Islet of Langerhans (tissue), 1 donor: ENCODE results near the gene JUP.
"Not testable (repeated sequence)": the region's sequence is repeated elsewhere in the genome, so short reads cannot be mapped to it uniquely, and the experiment has no call there.

ENCODE experiments used
- FAIRE-seq: peaks from one replicate; lab custom pipeline; 2011; peaks lifted over from hg19 to GRCh38; lab: Jason Lieb, UNC

JUP gene

DNA sequence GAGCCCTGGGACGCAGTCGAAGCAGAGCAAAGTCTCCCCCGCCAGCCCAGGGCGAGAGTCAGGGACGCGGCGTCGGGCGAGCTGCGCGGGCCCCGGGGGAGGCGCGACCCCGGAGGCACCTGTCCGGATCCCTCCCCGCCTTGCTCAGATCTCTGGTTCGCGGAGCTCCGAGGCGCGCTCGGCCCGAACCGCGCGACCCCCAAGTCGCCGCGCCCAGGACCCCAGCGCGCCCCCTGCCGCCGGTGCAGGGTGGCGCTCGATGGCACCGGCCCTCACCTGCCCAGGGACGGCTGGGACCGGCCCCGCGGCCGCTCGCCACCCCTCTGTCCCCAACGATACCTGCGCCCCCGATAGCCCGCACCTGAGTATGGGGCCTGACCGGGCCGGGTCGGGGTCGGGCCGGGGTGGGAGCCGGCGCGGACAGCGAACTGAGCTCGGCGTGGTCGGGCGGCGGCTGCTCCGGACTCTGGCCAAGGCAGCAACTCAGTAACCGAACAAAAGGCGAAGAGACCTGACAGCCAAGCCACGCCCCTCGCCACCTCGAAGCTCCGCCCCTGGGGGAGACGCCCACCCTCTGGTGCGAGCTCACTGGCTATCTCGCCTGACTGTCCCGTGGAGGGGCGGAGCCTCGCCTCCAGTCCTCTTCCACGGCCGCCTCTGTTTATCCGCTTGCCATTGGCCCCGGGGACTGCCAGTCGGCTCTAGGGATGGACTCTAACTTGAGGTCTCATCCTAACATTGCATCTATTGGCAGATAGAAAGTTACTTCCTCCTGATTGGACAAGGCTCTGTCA is at the start of gene JUP:
Gene JUP (minus strand): TSS at position 485 of the 794 bp plus-strand sequence. CDS start 14,857 bp downstream, outside the sequence.
- FAIRE-seq, result peak; percentile 98

DNA sequence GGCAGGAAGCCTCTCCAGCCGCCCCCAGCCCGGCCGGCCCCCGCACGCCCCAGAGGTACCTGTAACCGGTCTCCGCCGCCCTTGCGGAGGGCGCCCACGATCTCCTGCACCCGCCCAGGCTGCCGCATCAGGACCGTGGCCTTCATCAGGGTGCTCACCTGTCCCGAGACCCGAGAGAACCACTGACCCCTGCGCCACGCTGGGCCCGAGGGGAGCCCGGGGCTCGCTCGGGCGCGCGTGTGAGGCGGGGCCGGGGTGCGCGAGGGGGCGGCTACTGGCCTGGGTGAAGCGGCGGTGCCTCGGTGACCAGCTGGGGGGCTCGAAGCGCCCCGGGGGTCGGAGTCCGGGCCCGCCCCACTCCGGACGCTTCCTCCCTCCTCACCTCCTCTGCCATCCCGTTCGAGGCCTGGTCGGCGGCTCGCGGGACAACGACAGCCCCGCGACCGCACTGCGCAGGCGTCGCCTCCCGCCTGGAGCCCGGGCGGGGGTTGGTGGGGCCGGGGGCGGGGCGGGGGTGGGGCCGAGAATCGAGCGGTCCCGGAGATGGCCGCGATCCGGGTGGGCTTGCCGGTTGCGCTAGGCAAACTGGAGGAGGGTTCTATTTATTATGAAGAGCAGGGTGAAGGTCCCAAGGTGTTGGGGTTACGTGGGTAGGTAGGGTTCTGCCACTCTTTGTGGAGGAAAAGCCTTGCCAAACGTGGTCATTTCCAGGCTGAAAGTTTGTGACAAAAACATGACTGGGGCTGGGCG is 49.5 kb upstream of the JUP start, which contains the start of gene NT5C3B:
Gene NT5C3B (minus strand): TSS at position 433 of the 750 bp plus-strand sequence. CDS start 39 bp downstream, at position 394.
- FAIRE-seq, result no peak

DNA sequence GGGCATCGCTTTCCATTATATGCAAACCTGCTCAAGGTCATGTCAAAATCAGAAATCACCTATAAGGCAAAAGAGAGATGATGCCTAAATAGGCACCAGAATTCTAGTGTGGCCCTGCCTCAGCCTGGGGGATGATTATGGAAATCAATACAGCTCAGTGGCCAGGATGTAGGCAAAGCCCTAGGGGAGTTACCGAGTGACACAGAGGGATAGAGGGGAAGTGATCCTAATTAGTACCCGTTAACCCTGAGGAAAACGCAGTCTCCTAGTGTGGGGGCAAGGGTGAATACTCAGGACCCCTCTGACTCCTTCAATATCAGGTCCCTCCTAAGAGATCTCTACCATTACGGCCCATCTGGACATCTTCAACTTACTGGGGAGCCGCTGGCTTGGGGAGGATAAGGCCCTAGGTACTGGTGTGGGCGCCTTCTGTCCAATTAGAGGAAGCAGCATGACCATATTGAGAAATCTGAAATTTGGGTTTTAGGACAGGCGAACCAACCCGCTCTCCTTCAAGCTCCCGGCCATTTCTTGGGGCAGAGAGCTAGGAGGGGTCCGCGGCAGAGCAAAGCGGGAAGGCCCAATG is 48.8 kb upstream of the JUP start:
- FAIRE-seq, result no peak

DNA sequence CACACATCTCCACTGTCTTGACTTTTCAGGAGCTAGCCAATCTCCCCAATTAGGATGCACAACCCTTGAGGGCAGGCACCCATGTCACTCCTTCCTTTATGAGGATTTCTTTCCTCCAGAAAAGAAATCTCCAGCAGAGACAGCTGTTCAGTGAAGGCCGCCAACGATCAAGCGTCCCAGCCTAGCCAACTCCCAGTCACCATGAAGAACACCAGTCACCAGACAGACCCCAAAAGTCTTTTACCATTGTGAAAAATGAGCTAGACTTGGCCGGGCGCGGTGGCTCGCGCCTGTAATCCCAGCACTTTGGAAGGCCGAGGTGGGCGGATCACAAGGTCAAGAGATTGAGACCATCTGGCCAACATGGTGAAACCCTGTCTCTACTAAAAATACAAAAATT is 43.5 kb upstream of the JUP start:
- FAIRE-seq, result not testable (repeated sequence)

DNA sequence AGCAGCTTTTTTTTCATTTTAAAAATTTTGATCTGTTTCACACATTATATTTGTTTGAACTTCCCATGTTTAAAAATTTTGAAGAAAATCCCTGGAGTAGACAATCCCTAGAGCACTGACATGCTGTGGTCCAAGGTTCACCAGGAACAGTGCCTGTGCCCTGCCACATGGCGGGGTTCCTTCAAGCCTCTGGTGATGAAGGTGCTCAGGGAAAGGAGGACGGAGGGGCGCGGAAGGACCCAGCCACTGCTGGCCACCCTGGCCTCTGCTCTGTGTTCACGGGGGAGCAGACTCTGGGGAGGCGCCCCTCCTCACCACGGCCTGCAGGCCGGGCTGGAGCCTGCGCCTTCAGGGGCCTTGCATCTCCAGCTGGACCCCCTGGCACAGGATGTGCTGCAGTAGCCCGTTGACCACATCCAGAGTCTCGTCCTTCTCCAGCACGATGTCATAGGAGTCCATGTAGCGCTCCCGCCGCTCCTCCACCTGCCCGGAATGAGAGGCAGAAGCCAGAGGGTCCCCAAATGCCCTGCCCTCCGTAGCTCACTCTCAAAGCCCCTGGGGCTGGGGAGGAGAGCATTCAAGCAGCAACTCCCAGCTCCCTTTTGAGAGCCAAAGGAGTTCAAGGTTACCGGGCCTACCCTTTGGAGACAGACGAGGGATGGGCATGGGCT is 38.8 kb upstream of the JUP start:
- FAIRE-seq, result no peak

DNA sequence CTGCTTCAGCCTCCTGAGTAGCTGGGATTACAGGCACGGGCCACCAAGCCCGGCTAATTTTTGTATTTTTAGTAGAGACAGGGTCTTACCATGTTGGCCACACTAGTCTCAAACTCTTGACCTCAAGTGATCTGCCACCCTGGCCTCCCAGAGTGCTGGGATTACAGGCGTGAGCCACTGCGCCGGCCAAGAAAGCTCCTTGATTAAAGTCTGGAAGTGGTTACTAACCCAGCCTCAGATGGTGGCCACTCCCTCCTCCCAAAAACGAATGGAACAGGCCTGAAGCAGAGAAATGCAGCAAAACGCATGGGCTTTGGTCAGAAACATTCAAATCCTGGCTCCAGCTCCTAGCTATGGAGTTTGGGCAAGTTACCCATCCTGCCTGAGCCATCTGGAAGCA is 37.6 kb upstream of the JUP start:
- no peak for FAIRE-seq

DNA sequence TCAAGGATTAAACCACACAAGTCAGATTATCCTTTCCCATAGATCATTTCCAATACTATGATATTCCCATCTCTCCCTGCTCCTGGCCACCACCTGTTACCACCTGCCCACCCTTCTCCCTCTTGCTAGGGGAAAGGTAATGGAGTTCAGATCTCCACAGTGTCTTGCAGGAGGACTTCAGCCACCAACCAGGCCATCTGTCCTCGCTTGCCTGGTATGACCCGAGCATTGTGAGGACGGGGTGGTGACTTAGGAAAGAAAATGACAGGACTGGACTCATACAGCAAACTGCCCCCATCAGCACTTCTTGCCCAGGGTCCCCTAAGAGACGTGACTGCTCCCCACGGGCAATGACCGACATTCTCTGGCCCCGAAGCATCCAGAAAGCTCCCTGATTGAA is 37.1 kb upstream of the JUP start:
- FAIRE-seq, result no peak

DNA sequence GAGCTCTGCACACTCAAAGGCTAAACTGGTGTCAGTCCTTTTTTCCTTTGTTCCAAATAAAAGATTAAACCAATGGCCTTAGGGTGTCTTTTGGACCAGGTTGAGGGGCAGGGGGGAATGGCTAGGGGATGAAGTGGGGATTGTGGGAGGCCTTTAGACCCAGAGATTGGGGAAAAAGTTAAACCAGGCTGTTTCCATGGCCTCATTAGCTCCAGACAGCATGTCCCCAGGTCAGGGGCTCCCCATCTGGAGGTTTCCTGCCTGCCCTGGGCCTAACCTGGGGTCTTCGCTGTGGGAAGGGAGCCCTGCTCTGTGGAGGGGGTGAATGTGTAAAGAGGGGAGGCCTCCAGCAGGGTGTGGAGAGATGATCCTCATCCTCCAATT is 36.6 kb upstream of the JUP start:
- no peak for FAIRE-seq

DNA sequence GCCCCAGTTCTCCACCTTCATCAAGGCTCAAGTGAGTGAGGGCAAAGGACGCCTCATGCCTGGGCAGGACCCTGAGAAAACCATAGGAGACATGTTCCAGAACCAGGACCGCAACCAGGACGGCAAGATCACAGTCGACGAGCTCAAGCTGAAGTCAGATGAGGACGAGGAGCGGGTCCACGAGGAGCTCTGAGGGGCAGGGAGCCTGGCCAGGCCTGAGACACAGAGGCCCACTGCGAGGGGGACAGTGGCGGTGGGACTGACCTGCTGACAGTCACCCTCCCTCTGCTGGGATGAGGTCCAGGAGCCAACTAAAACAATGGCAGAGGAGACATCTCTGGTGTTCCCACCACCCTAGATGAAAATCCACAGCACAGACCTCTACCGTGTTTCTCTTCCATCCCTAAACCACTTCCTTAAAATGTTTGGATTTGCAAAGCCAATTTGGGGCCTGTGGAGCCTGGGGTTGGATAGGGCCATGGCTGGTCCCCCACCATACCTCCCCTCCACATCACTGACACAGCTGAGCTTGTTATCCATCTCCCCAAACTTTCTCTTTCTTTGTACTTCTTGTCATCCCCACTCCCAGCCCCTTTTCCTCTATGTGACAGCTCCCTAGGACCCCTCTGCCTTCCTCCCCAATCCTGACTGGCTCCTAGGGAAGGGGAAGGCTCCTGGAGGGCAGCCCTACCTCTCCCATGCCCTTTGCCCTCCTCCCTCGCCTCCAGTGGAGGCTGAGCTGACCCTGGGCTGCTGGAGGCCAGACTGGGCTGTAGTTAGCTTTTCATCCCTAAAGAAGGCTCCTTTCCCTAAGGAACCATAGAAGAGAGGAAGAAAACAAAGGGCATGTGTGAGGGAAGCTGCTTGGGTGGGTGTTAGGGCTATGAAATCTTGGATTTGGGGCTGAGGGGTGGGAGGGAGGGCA is 36.0 kb upstream of the JUP start:
- FAIRE-seq, result no peak

DNA sequence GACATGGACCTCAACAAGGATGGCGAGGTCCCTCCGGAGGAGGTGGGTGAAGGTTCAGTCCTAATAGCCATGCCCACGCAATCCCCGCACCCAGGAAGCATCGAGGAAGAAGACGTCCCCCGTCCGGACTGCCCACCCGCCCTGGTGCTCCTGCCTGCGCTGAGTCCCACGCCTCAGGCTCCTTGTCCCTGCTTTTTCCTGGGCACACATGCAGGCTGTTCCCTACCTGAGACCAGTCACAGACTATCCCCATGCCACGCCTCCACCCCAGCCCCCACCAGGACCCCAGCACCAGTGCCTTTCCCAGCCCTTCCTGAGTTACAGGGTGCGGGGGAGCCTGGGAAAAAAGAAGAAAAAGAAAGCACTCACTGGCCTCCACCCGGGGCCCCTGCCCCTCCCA is 35.3 kb upstream of the JUP start:
- no peak for FAIRE-seq

DNA sequence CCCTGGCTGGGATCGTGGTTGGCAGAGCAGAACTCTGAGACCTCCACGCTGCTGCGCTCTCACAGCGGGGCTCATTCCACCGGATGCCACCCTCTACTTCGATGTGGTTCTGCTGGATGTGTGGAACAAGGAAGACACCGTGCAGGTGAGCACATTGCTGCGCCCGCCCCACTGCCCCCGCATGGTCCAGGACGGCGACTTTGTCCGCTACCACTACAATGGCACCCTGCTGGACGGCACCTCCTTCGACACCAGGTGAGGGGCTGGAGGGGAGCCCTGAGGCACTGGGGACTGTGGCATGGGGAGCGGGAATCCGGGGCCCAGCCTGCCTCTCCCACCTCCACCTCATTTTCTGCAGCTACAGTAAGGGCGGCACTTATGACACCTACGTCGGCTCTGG is 31.5 kb upstream of the JUP start:
- FAIRE-seq, result no peak

DNA sequence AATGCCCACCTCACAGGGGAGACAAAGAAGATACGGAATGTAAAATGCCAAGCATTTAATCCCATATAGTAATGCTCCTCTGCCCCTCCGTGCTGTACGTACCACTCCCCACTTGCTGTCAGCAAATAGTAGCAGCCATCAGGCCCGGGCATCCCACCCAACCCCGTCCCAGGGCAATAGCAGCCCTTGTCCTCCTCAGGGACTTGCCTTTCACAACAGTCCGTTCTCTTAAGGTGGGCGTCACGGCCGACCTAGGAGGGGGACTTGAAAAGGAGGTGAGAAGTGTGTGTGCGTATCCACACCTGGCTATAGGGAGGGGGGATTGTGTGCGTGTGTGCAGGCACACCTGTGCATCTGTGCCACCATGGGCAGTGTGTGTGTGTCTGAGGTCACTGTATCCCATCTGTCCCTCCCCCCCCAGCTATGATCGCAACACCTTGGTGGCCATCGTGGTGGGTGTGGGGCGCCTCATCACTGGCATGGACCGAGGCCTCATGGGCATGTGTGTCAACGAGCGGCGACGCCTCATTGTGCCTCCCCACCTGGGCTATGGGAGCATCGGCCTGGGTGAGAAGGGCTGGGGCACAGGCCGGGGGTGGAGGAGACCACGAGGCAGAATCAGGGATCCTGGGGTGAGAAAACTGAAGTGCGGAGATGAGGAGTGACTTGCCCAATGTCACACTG is 30.3 kb upstream of the JUP start:
- FAIRE-seq, result no peak

DNA sequence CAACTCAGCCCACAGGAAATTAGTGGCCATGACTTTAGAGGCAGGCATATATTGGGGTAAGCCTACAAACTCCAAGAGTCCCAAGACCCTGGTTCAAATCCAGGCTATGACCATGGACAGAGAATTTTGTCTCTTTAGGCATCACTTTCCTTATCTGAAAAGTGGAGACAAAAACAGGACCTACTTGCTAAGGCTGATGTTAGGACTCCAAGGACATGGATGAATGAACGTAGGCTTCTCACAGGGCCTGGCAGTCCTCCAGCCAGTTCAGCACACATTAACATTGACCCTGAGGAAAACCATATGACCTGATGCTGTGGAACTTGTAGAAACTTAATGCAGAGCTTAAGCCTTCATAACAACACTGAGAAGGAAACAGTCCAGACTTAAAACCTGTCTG is 27.7 kb upstream of the JUP start:
- no peak for FAIRE-seq

DNA sequence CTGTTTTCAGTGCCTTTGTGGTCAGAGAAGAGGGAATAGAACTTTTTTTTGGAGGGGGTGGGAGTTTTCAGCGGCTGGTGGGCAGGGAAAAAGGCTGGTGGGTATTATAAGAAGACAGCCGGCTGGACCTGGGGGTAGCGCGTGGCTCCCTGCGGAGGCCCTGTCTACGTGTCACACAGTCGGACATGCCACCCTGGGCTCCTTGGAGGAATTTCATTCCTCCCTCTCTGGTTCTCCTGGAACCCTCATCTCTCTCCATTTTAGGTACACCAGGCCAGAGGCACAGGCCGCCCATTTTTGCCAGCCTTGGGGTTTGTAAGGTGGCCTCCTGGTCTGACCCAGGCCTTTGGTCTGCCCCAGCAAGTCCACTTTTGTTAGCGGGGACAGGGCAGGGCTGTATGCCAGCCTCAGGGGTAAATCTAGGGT is 27.2 kb upstream of the JUP start:
- FAIRE-seq, result no peak

DNA sequence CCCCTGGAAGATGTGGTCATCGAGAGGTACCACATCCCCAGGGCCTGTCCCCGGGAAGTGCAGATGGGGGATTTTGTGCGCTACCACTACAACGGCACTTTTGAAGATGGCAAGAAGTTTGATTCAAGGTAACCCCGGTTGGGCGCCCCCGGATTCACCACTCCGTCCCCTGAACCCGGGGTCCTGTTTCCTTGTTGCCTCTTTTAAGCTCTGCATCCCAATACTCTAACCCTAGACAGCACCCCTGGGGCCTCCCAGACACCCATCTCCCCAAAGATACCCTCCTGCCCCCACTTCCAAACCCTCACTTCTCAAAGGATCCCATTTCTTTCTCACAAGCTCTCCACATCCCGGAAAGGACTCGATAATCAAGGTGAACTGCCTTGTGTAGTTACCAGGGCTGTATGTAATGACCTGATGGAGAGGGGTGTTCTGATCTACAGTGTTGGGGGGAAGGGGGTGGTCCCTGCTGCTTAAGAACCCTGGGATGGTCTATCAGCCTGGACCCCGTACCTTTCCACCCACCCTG is 26.7 kb upstream of the JUP start:
- no peak for FAIRE-seq

DNA sequence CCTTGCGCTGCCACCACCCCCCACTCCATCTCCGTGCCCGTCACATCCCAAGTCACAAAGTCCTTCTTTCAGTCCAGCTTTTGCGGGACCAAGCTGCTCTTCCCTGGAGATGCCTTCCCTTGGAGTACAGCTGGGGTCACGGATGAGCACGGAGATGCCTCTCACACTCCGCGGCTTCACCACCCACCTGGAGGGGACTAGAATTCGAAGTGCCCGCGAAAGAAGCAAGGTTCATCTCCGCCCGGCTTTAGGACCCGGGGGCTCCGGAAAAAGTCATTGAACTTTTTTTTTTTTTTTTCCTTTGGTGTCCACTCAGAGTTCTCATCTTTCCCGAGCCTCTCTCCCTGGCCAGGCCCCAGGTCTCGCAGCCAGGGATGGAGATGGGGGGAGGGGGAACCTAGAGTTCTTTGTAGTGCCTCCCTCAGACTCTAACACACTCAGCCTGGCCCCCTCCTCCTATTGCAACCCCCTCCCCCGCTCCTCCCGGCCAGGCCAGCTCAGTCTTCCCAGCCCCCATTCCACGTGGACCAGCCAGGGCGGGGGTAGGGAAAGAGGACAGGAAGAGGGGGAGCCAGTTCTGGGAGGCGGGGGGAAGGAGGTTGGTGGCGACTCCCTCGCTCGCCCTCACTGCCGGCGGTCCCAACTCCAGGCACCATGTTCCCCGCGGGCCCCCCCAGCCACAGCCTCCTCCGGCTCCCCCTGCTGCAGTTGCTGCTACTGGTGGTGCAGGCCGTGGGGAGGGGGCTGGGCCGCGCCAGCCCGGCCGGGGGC is 26.1 kb upstream of the JUP start, which contains the start of gene FKBP10:
Gene FKBP10 (plus strand): TSS at position 624 of the 771 bp plus-strand sequence. CDS start 31 bp downstream, at position 655.
- no peak for FAIRE-seq

DNA sequence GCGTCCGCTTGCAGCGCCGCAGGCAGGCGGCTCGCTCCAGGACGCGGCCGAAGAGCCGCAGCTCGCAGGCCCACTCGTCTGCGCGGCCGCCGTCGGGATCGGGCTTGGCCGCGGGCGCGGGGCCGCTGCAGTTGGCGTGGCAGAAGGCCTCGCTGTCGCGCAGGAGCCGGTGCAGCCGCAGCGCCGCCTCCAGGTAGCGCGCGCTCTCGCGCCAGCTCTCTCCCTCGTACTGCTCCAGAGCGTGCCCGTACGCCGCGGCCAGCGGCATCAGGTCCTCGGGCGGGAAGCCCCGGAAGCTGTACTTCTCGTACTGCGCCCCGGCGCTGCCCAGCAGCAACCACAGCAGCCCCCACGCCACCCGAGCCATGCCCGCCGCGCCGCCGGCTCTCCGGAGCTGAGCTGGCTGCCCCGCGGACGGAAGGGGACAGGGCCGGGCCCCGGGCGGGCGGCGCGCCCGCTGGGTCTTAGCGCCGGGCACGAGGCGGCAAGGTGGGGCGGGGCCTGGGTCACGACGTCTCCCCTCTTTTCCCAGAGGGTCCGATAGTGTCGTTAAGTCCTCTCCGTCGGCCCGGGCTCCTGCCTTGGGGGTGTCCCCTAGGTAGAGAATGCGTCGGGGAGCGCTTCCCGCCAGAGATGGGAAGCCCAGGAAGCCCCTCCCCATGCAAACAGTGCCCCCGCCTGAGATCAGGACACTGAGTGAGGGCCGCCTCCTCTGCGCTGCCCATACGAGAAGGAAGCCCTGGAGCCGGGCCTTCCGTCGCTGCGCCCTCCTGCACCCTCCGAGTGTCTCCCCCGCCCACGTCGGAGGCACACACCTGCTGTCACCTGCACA is 25.3 kb upstream of the JUP start, which contains the start of gene P3H4:
Gene P3H4 (minus strand): TSS at position 401 of the 832 bp plus-strand sequence. CDS start 34 bp downstream, at position 367.
- no peak for FAIRE-seq
